ENCODE data around the gene CCDC3.

DNA sequence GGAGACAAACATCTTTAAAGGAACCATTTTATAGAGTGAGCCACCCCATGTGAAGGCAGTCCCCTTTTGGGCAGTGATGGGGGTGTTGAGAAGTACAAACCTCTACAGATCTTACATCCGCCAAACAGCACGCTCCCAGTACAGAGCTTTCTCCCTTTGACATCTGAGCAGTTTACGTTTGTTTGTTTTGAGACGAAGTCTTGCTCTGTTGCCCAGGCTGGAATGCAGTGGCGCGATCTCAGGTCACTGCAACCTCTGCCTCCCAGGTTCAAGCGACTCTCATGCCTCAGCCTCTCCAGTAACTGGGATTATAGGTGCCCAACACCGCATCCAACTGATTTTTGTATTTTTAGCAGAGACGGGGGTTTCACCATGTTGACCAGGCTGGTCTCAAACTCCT is 128.9 kb downstream of the CCDC3 start:
- TF ChIP-seq, protein P1, sequence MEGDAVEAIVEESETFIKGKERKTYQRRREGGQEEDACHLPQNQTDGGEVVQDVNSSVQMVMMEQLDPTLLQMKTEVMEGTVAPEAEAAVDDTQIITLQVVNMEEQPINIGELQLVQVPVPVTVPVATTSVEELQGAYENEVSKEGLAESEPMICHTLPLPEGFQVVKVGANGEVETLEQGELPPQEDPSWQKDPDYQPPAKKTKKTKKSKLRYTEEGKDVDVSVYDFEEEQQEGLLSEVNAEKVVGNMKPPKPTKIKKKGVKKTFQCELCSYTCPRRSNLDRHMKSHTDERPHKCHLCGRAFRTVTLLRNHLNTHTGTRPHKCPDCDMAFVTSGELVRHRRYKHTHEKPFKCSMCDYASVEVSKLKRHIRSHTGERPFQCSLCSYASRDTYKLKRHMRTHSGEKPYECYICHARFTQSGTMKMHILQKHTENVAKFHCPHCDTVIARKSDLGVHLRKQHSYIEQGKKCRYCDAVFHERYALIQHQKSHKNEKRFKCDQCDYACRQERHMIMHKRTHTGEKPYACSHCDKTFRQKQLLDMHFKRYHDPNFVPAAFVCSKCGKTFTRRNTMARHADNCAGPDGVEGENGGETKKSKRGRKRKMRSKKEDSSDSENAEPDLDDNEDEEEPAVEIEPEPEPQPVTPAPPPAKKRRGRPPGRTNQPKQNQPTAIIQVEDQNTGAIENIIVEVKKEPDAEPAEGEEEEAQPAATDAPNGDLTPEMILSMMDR (IDR thresholded peaks at IDR 0.05) = no peak
- no peak for TF ChIP-seq POLR2A (IDR thresholded peaks at IDR 0.05)
